Endothelial cell of umbilical vein (primary cell): Measurements from ENCODE around the gene EMD. TPM values are rescaled to one million over a fixed set of nuclear protein-coding genes. Genes with fewer than 3 reads are reported as not detected.
A peak's percentile ranks its signal among the peaks of the same experiment; 100 is the strongest.

ENCODE experiments used
- BruUV-seq: library from RNA; stranded (reverse); fragments of 400-500 nt; replicated peaks from 2 replicates; lab custom pipeline; 2021; lab: Mats Ljungman, UMichigan
- CTCF ChIA-PET: fragments of 300-600, 350-600 bp; sonication (Branson Sonifier 250); formaldehyde crosslinking; loops from one replicate; lab custom pipeline; 2021; ENCODE audit warnings: antibody characterized with exemption, inconsistent platforms; lab: Charles Lee
- POLR2A ChIA-PET: fragments of 300-600, 350-600 bp; sonication (Branson Sonifier 250); formaldehyde crosslinking; loops from one replicate; lab custom pipeline; 2021; ENCODE audit warnings: antibody characterized with exemption, inconsistent platforms; lab: Charles Lee
- DNase-seq: peaks from one replicate; pipeline ENCODE4 v3.0.0-alpha.2; 2011; ENCODE audit warnings: low read depth, low spot score
- FAIRE-seq: peaks from 2 replicates; lab custom pipeline; 2011; peaks lifted over from hg19 to GRCh38; lab: Jason Lieb, UNC
- H2AFZ ChIP-seq: 2 replicates; pipeline ENCODE4 v1.6.0; 2012; ENCODE audit warnings: low read depth, low read length, control low read depth, inconsistent platforms
- H3K27ac ChIP-seq: 2 replicates; pipeline ENCODE4 v1.5.1; 2011; ENCODE audit warnings: low read depth, mild to moderate bottlenecking, control low read depth, low read length, moderate library complexity; ENCODE audit not compliant: insufficient read depth
- H3K27me3 ChIP-seq, 2 experiments: 2 replicates each; pipeline versions ENCODE4 v1.6.0 to v1.6.1; 2011; ENCODE audit warnings: low read length in 2 of 2, mixed read lengths in 1 of 2; ENCODE audit not compliant: control insufficient read depth in 2 of 2, insufficient read depth in 2 of 2
- H3K36me3 ChIP-seq, 2 experiments: 2 replicates in 1 of 2; 3 replicates in 1 of 2; pipeline ENCODE4 v1.5.1; 2011; ENCODE audit warnings: low read length in 2 of 2, mild to moderate bottlenecking in 1 of 2, moderate library complexity in 1 of 2; ENCODE audit not compliant: control insufficient read depth in 2 of 2, insufficient read depth in 2 of 2; ENCODE audit errors: extremely low read depth in 1 of 2
- H3K4me1 ChIP-seq: 3 replicates; pipeline ENCODE4 v1.5.1; 2011; ENCODE audit warnings: mild to moderate bottlenecking, low read length; ENCODE audit not compliant: control insufficient read depth, insufficient read depth; ENCODE audit errors: extremely low read depth
- H3K4me2 ChIP-seq: 2 replicates; pipeline ENCODE4 v1.6.1; 2011; ENCODE audit warnings: low read length, control low read depth, mixed read lengths; ENCODE audit not compliant: insufficient read depth
- H3K4me3 ChIP-seq, 3 experiments: fragments of 200-600 bp in 1 of 3; sonication (generic), shearing (Covaris generic) in 1 of 3; replicated peaks in 1 of 3; 2 replicates each; pipeline ENCODE4 v1.5.1; 2011 to 2016; ENCODE audit warnings: control low read depth in 3 of 3, low read length in 3 of 3, mild to moderate bottlenecking in 2 of 3, inconsistent platforms in 1 of 3, low read depth in 1 of 3, moderate library complexity in 1 of 3; ENCODE audit not compliant: insufficient read depth in 1 of 3
- H3K79me2 ChIP-seq: 2 replicates; pipeline ENCODE4 v1.6.0; 2012; ENCODE audit warnings: low read length, inconsistent platforms; ENCODE audit not compliant: control insufficient read depth, insufficient read depth
- H3K9ac ChIP-seq: replicated peaks from 2 replicates; pipeline ENCODE3; 2011; ENCODE audit warnings: low read length, control low read depth; ENCODE audit not compliant: insufficient read depth; ENCODE audit errors: extremely low read depth
- H3K9me1 ChIP-seq: replicated peaks from 3 replicates; pipeline ENCODE4 v1.6.0; 2011; ENCODE audit warnings: mild to moderate bottlenecking, low read length; ENCODE audit not compliant: control insufficient read depth, insufficient read depth; ENCODE audit errors: extremely low read depth
- H3K9me3 ChIP-seq: replicated peaks from 2 replicates; pipeline ENCODE4 v1.5.1; 2012; ENCODE audit warnings: low read length, inconsistent platforms; ENCODE audit not compliant: control insufficient read depth, insufficient read depth
- H4K20me1 ChIP-seq: replicated peaks from 2 replicates; pipeline ENCODE3; 2011; ENCODE audit warnings: mild to moderate bottlenecking, low read length; ENCODE audit not compliant: control insufficient read depth, insufficient read depth; ENCODE audit errors: extremely low read depth
- GATA2 ChIP-seq: IDR thresholded peaks from 2 replicates; pipeline ENCODE4 v1.7.0; 2011; ENCODE audit warnings: low read depth, mild to moderate bottlenecking, moderate library complexity, mixed read lengths, low read length; ENCODE audit not compliant: insufficient read length, insufficient read depth
- MAX ChIP-seq: IDR thresholded peaks from 2 replicates; pipeline ENCODE4 v1.6.1; 2011; ENCODE audit not compliant: insufficient read depth, insufficient read length
- POLR2AphosphoS5 ChIP-seq: IDR thresholded peaks from 2 replicates; pipeline ENCODE4 v1.6.1; 2012; ENCODE audit warnings: low read depth, mild to moderate bottlenecking, control low read depth, low read length, moderate library complexity; ENCODE audit not compliant: insufficient read depth
- dilution Hi-C: fragments of 300-500 bp; cut with MboI; formaldehyde crosslinking; loops from one replicate; pipeline ENCODE4 v1.15.0; 2019; ENCODE audit warnings: low sequenced_read_pairs; ENCODE audit not compliant: extremely low pct_ligation_motif_present
- intact Hi-C: fragments of 100-400 bp; cut with micrococcal nuclease; formaldehyde crosslinking; loops from one replicate; pipeline ENCODE4 v1.10.0; 2022
- polyA plus RNA-seq, 4 experiments: library from polyadenylated mRNA; depleted of rRNA in 3 of 4; stranded (reverse) in 3 of 4; unstranded in 1 of 4; fragments of >200 nt; gene quantifications; 2 replicates each; pipeline versions ENCODE4 v1.2.1 to v1.2.3, GENCODE V29; 2011 to 2012; ENCODE audit warnings: missing spikeins in 1 of 4
- total RNA-seq: library from RNA; stranded (reverse); gene quantifications from 2 replicates; pipeline ENCODE4 v1.2.3, GENCODE V29; 2021

EMD gene
- total and polyA plus RNA-seq, 2 donors (not counting 3 experiments of a cell fraction or from before 2014, with no cell fraction given) = 50.6 to 76.8 TPM

- Histone ChIP-seq H3K36me3 (peaks cover 9 to 18% of the 10 kb centered on the region in 2 experiments), H3K4me1 (peaks cover 30% of the 10 kb centered on the region), H2AFZ (no peak overlapping the region), H3K9ac (peak overlapping the region; percentile 97), H3K27ac (peak overlapping the region; percentile 91), H3K4me2 (peak overlapping the region; percentile 78), H3K27me3 (no peaks in the 10 kb centered on the region), H4K20me1 (no peaks in the 10 kb centered on the region), H3K9me1 (no peaks in the 10 kb centered on the region), H3K9me3 (no peaks in the 10 kb centered on the region), H3K79me2 (peaks cover 56% of the 10 kb centered on the region), H3K4me3 (peak overlapping the region; percentile 82 to 99 (median 91))
- TF ChIP-seq POLR2AphosphoS5 (no peak), GATA2 (no peak), MAX (no peak)
- dilution Hi-C loops = no loop called here
- CTCF ChIA-PET = interaction anchor here (1.0 kb wide), 2 partner anchors 13 to 15 kb away, joined by 3 to 4 read pairs; no protein-coding TSS in a partner anchor
- POLR2A ChIA-PET = interaction anchor here (0.5 to 1.4 kb wide), 6 partner anchors 9 to 177 kb away, joined by 3 to 7 read pairs (median 4); partner anchors contain the start of genes EMD and RPL10
- no TSS peak for BruUV-seq
- DNase-seq = peak; percentile 26
- intact Hi-C loops = loop anchor here (5.0 kb wide), 1 partner anchor 37 kb away; the partner anchor contains the start of gene DNASE1L1
- no peak for FAIRE-seq
Observed at GRCh38 chrX:154370300-154371016, 8.6 kb upstream of the EMD start.
